Adrenal gland (tissue), 5 donors: ENCODE measurements around the gene TET1.
"Not testable (repeated sequence)": the region's sequence is repeated elsewhere in the genome, so short reads cannot be mapped to it uniquely, and the experiment has no call there.

Experiments used
- CTCF ChIP-seq, 6 experiments: fragments of 450-650 bp in 4 of 6; fragments of 200-600 bp in 2 of 6; sonication (generic) in 1 of 6; IDR thresholded peaks; 1 replicate in 5 of 6; 2 replicates in 1 of 6; pipeline versions ENCODE4 v1.5.1 to v1.8.0; 2016 to 2021; ENCODE audit warnings: antibody characterized with exemption in 6 of 6, mild to moderate bottlenecking in 2 of 6, moderate library complexity in 1 of 6
- POLR2A ChIP-seq, 2 donors: fragments of 450-650 bp; IDR thresholded peaks; one replicate each; pipeline ENCODE4 v1.6.1; 2017; ENCODE audit warnings: antibody characterized with exemption in 2 of 2, mild to moderate bottlenecking in 2 of 2, moderate library complexity in 1 of 2
- donor health status: DM: no; HTN: no; CAD: no.

- TF ChIP-seq CTCF, POLR2A (IDR thresholded peaks at IDR 0.05): not testable (repeated sequence)
These were observed 175.6 kb downstream of the TET1 start for GRCh38 chr10:68735739-68736138.
